Mesendoderm (in vitro differentiated cells): ENCODE data around the gene ATG14.

ENCODE experiments used
- DNase-seq: peaks from one replicate; pipeline ENCODE4 v3.0.0; 2013
- H2AK5ac ChIP-seq: 2 replicates; pipeline ENCODE4 v1.6.1; 2013; ENCODE audit warnings: low read length, inconsistent platforms
- H2BK120ac ChIP-seq: 2 replicates; pipeline ENCODE4 v1.6.1; 2013; ENCODE audit warnings: low read depth, mild to moderate bottlenecking, low read length, moderate library complexity, mixed read lengths
- H2BK15ac ChIP-seq: replicated peaks from 2 replicates; pipeline ENCODE4 v1.6.1; 2013; ENCODE audit warnings: low read depth, mild to moderate bottlenecking, moderate library complexity
- H2BK5ac ChIP-seq: 2 replicates; pipeline ENCODE4 v1.6.1; 2013; ENCODE audit warnings: low read length, inconsistent platforms
- H3K18ac ChIP-seq: 2 replicates; pipeline ENCODE4 v1.6.1; 2013; ENCODE audit warnings: mild to moderate bottlenecking, low read length, mixed read lengths
- H3K23ac ChIP-seq: one replicate; pipeline ENCODE4 v1.6.1; 2013; ENCODE audit warnings: low read length
- H3K27ac ChIP-seq: 2 replicates; pipeline ENCODE4 v1.5.1; 2013; ENCODE audit warnings: low read depth, mild to moderate bottlenecking, inconsistent platforms, low read length, moderate library complexity
- H3K27me3 ChIP-seq: 2 replicates; pipeline ENCODE4 v1.6.1; 2013; ENCODE audit warnings: low read length, control low read depth, mild to moderate bottlenecking, inconsistent platforms; ENCODE audit not compliant: insufficient read depth, poor library complexity
- H3K36me3 ChIP-seq: 2 replicates; pipeline ENCODE4 v1.6.1; 2013; ENCODE audit warnings: low read length, inconsistent platforms; ENCODE audit not compliant: control insufficient read depth, insufficient read depth
- H3K4ac ChIP-seq: one replicate; pipeline ENCODE4 v1.6.1; 2013; ENCODE audit warnings: low read depth, mild to moderate bottlenecking, low read length, moderate library complexity
- H3K4me1 ChIP-seq: 2 replicates; pipeline ENCODE4 v1.6.1; 2013; ENCODE audit warnings: low read depth, low read length, inconsistent platforms; ENCODE audit not compliant: control insufficient read depth
- H3K4me2 ChIP-seq: 2 replicates; pipeline ENCODE4 v1.6.1; 2013; ENCODE audit warnings: low read length
- H3K4me3 ChIP-seq: 2 replicates; pipeline ENCODE4 v1.5.1; 2013; ENCODE audit warnings: mild to moderate bottlenecking, low read length
- H3K56ac ChIP-seq: one replicate; pipeline ENCODE4 v1.6.1; 2013; ENCODE audit warnings: low read length
- H3K79me1 ChIP-seq: 2 replicates; pipeline ENCODE4 v1.6.1; 2013; ENCODE audit warnings: low read length, inconsistent platforms
- H3K79me2 ChIP-seq: 2 replicates; pipeline ENCODE4 v1.6.1; 2013; ENCODE audit warnings: mild to moderate bottlenecking, low read length; ENCODE audit not compliant: control insufficient read depth, insufficient read depth
- H3K9ac ChIP-seq: 2 replicates; pipeline ENCODE4 v1.6.1; 2013; ENCODE audit warnings: low read length, inconsistent platforms
- H4K5ac ChIP-seq: one replicate; pipeline ENCODE4 v1.6.1; 2013; ENCODE audit warnings: low read length
- H4K8ac ChIP-seq: one replicate; pipeline ENCODE4 v1.6.1; 2013; ENCODE audit warnings: low read depth, mild to moderate bottlenecking, control low read depth, low read length, moderate library complexity
- WGBS: extraction: QIAGEN DNeasy Blood & Tissue Kit; methylation state at CpG from one replicate; pipeline ENCODE4 v1.1.7; 2013; ENCODE audit warnings: low lambda C conversion rate, missing lambda C conversion rate; ENCODE audit not compliant: insufficient coverage; ENCODE audit errors: extremely low coverage; 5-methylcytosine and 5-hydroxymethylcytosine counted together

The ATG14 gene

GRCh38 chr14:55353686-55354467, 57.8 kb downstream of the ATG14 start:
- WGBS: no CpG with 5 or more reads among the region's 11 CpGs
- H2BK5ac ChIP-seq: no peak overlapping the region
- no peaks in the 10 kb centered on the region for H3K4me1 ChIP-seq
- no peak overlapping the region for H2BK15ac ChIP-seq
- H3K27me3 ChIP-seq: no peaks in the 10 kb centered on the region
- H3K9ac ChIP-seq: no peak overlapping the region
- peak; percentile 46 for DNase-seq
- H4K5ac ChIP-seq: no peak overlapping the region
- no peak overlapping the region for H3K27ac ChIP-seq
- H3K79me2 ChIP-seq: no peaks in the 10 kb centered on the region
- H3K4me3 ChIP-seq: no peak overlapping the region
- no peak overlapping the region for H2BK120ac ChIP-seq
- H4K8ac ChIP-seq: no peak overlapping the region
- H3K4ac ChIP-seq: no peak overlapping the region
- no peak overlapping the region for H2AK5ac ChIP-seq
- no peak overlapping the region for H3K23ac ChIP-seq
- H3K79me1 ChIP-seq: peaks cover 6% of the 10 kb centered on the region
- H3K56ac ChIP-seq: no peak overlapping the region
- H3K4me2 ChIP-seq: no peak overlapping the region
- H3K18ac ChIP-seq: no peak overlapping the region
- peaks cover 6% of the 10 kb centered on the region for H3K36me3 ChIP-seq

- no peaks in the 10 kb centered on the region for H3K4me1 ChIP-seq
- H3K27me3 ChIP-seq: no peaks in the 10 kb centered on the region
- no peak overlapping the region for H3K18ac ChIP-seq
- no peak overlapping the region for H3K4me2 ChIP-seq
- H2AK5ac ChIP-seq: no peak overlapping the region
- no peak overlapping the region for H3K56ac ChIP-seq
- no peak overlapping the region for H4K5ac ChIP-seq
- H3K9ac ChIP-seq: no peak overlapping the region
- H3K27ac ChIP-seq: no peak overlapping the region
- H3K79me1 ChIP-seq: peaks cover 10% of the 10 kb centered on the region
- no peaks in the 10 kb centered on the region for H3K79me2 ChIP-seq
- H2BK15ac ChIP-seq: no peak overlapping the region
- no peak overlapping the region for H3K23ac ChIP-seq
- no peak overlapping the region for H3K4me3 ChIP-seq
- DNase-seq: no peak
- no peak overlapping the region for H2BK120ac ChIP-seq
- peaks cover 6% of the 10 kb centered on the region for H3K36me3 ChIP-seq
- no peak overlapping the region for H4K8ac ChIP-seq
- no peak overlapping the region for H3K4ac ChIP-seq
- WGBS: no CpG with 5 or more reads among the region's 9 CpGs
- H2BK5ac ChIP-seq: no peak overlapping the region
These were observed 59.4 kb downstream of the ATG14 start for GRCh38 chr14:55352201-55352600.

GRCh38 chr14:55351111-55351510, 60.5 kb downstream of the ATG14 start:
- Histone ChIP-seq H3K4me1 (no peaks in the 10 kb centered on the region), H3K18ac (no peak overlapping the region), H3K9ac (no peak overlapping the region), H3K27me3 (no peaks in the 10 kb centered on the region), H3K79me2 (no peaks in the 10 kb centered on the region), H2BK15ac (no peak overlapping the region), H3K23ac (no peak overlapping the region), H4K8ac (no peak overlapping the region), H2BK5ac (no peak overlapping the region), H3K4me3 (no peak overlapping the region), H2BK120ac (no peak overlapping the region), H2AK5ac (no peak overlapping the region), H3K4ac (no peak overlapping the region), H3K4me2 (no peak overlapping the region), H4K5ac (no peak overlapping the region), H3K36me3 (peaks cover 6% of the 10 kb centered on the region), H3K56ac (no peak overlapping the region), H3K79me1 (peaks cover 15% of the 10 kb centered on the region), H3K27ac (no peak overlapping the region)
- no CpG with 5 or more reads among the region's 9 CpGs for WGBS
- DNase-seq: no peak

- Histone ChIP-seq H3K4me2 (no peak overlapping the region), H3K36me3 (peaks cover 6% of the 10 kb centered on the region), H3K79me2 (no peaks in the 10 kb centered on the region), H3K23ac (no peak overlapping the region), H3K9ac (no peak overlapping the region), H4K5ac (no peak overlapping the region), H2BK15ac (no peak overlapping the region), H3K4me1 (no peaks in the 10 kb centered on the region), H3K27me3 (no peaks in the 10 kb centered on the region), H3K56ac (no peak overlapping the region), H3K18ac (no peak overlapping the region), H3K4ac (no peak overlapping the region), H2BK5ac (no peak overlapping the region), H3K27ac (no peak overlapping the region), H4K8ac (no peak overlapping the region), H2BK120ac (no peak overlapping the region), H2AK5ac (no peak overlapping the region), H3K79me1 (peaks cover 17% of the 10 kb centered on the region), H3K4me3 (no peak overlapping the region)
- WGBS: no CpG with 5 or more reads among the region's 4 CpGs
- DNase-seq: no peak
These were observed 61.2 kb downstream of the ATG14 start for GRCh38 chr14:55350461-55350860.

- H3K4me2 ChIP-seq: no peak overlapping the region
- H2BK5ac ChIP-seq: no peak overlapping the region
- H2BK15ac ChIP-seq: no peak overlapping the region
- H3K27ac ChIP-seq: no peak overlapping the region
- no peaks in the 10 kb centered on the region for H3K27me3 ChIP-seq
- H3K9ac ChIP-seq: no peak overlapping the region
- H3K4me3 ChIP-seq: no peak overlapping the region
- H3K79me2 ChIP-seq: peaks cover 2% of the 10 kb centered on the region
- peaks cover 3% of the 10 kb centered on the region for H3K36me3 ChIP-seq
- H4K8ac ChIP-seq: no peak overlapping the region
- no peak overlapping the region for H2BK120ac ChIP-seq
- WGBS: no CpG with 5 or more reads among the region's 12 CpGs
- no peak overlapping the region for H3K4ac ChIP-seq
- no peak overlapping the region for H3K56ac ChIP-seq
- H3K4me1 ChIP-seq: no peaks in the 10 kb centered on the region
- H3K18ac ChIP-seq: no peak overlapping the region
- no peak overlapping the region for H4K5ac ChIP-seq
- H2AK5ac ChIP-seq: no peak overlapping the region
- H3K79me1 ChIP-seq: peaks cover 21% of the 10 kb centered on the region
- H3K23ac ChIP-seq: no peak overlapping the region
- no peak for DNase-seq
These were observed 62.1 kb downstream of the ATG14 start for GRCh38 chr14:55349565-55349964.
